Keratinocyte (primary cell): Measurements from ENCODE around the gene EPHA3. TPM values are rescaled to one million over a fixed set of nuclear protein-coding genes. Genes with fewer than 3 reads are reported as not detected.

ENCODE experiments used
- DNase-seq: peaks from one replicate; pipeline ENCODE4 v3.0.0-alpha.2; 2011; ENCODE audit warnings: low read depth, missing footprints, low spot score
- FAIRE-seq: peaks from 2 replicates; lab custom pipeline; 2011; peaks lifted over from hg19 to GRCh38; lab: Jason Lieb, UNC
- H2AFZ ChIP-seq: 2 replicates; pipeline ENCODE4 v1.6.0; 2012; ENCODE audit warnings: low read length, control low read depth, inconsistent platforms; ENCODE audit not compliant: control insufficient read depth
- H3K27ac ChIP-seq: 2 replicates; pipeline ENCODE4 v1.5.1; 2011; ENCODE audit warnings: low read length; ENCODE audit not compliant: control insufficient read depth, insufficient read depth
- H3K27me3 ChIP-seq: 3 replicates; pipeline ENCODE4 v1.6.0; 2011; ENCODE audit warnings: low read length; ENCODE audit not compliant: control insufficient read depth, insufficient read depth; ENCODE audit errors: extremely low read depth
- H3K36me3 ChIP-seq, 2 experiments: 2 replicates in 1 of 2; 3 replicates in 1 of 2; pipeline ENCODE4 v1.5.1; 2011; ENCODE audit warnings: low read length in 2 of 2, mild to moderate bottlenecking in 1 of 2; ENCODE audit not compliant: control insufficient read depth in 2 of 2, insufficient read depth in 2 of 2; ENCODE audit errors: extremely low read depth in 1 of 2
- H3K4me1 ChIP-seq: 3 replicates; pipeline ENCODE4 v1.5.1; 2011; ENCODE audit warnings: low read length; ENCODE audit not compliant: control insufficient read depth, insufficient read depth; ENCODE audit errors: extremely low read depth
- H3K4me2 ChIP-seq: 3 replicates; pipeline ENCODE4 v1.6.0; 2011; ENCODE audit warnings: low read depth, low read length; ENCODE audit not compliant: control insufficient read depth, insufficient read depth; ENCODE audit errors: extremely low read depth
- H3K4me3 ChIP-seq, 3 experiments: fragments of 200-600 bp in 1 of 3; sonication (generic) in 1 of 3; 2 replicates in 2 of 3; 3 replicates in 1 of 3; pipeline ENCODE4 v1.5.1; 2011 to 2016; ENCODE audit warnings: low read length in 3 of 3, mild to moderate bottlenecking in 3 of 3, control low read depth in 2 of 3, inconsistent platforms in 1 of 3, low read depth in 1 of 3, mixed read lengths in 1 of 3, mixed run types in 1 of 3, moderate library complexity in 1 of 3; ENCODE audit not compliant: control insufficient read depth in 2 of 3, insufficient read depth in 2 of 3; ENCODE audit errors: extremely low read depth in 1 of 3
- H3K79me2 ChIP-seq: 2 replicates; pipeline ENCODE4 v1.6.0; 2012; ENCODE audit warnings: low read length; ENCODE audit not compliant: control insufficient read depth, insufficient read depth
- H3K9ac ChIP-seq: 3 replicates; pipeline ENCODE4 v1.6.0; 2011; ENCODE audit warnings: low read length; ENCODE audit not compliant: control insufficient read depth, insufficient read depth; ENCODE audit errors: extremely low read depth
- H3K9me1 ChIP-seq: 3 replicates; pipeline ENCODE4 v1.6.0; 2011; ENCODE audit warnings: low read length; ENCODE audit not compliant: control insufficient read depth, insufficient read depth; ENCODE audit errors: extremely low read depth
- H3K9me3 ChIP-seq: 2 replicates; pipeline ENCODE4 v1.5.1; 2012; ENCODE audit warnings: low read depth, low read length; ENCODE audit not compliant: control insufficient read depth
- H4K20me1 ChIP-seq: 3 replicates; pipeline ENCODE4 v1.6.0; 2011; ENCODE audit warnings: low read length; ENCODE audit not compliant: control insufficient read depth, insufficient read depth; ENCODE audit errors: extremely low read depth
- EZH2 ChIP-seq: IDR thresholded peaks from one replicate; pipeline ENCODE4 v1.6.1; 2012; ENCODE audit warnings: inconsistent platforms, mild to moderate bottlenecking, low read length, moderate library complexity
- dilution Hi-C: fragments of 300-500 bp; cut with MboI; formaldehyde crosslinking; loops from one replicate; pipeline ENCODE4 v1.7.0; 2020; ENCODE audit warnings: low sequenced_read_pairs; ENCODE audit not compliant: extremely low pct_ligation_motif_present
- polyA plus RNA-seq, 5 experiments: library from polyadenylated mRNA; depleted of rRNA in 3 of 5; stranded (reverse) in 3 of 5; stranded (forward) in 1 of 5; unstranded in 1 of 5; fragments of >200 nt; gene quantifications; 1 replicate in 1 of 5; 2 replicates in 3 of 5; 3 replicates in 1 of 5; pipeline versions ENCODE4 v1.2.1 to v1.2.3, GENCODE V29; 2011 to 2012; ENCODE audit warnings: missing spikeins in 2 of 5, low read depth in 1 of 5, low replicate concordance in 1 of 5
- TF ChIP-seq, protein P1 (sequence below), 3 experiments: IDR thresholded peaks in 1 of 3; conservative IDR thresholded peaks in 1 of 3; optimal IDR thresholded peaks in 1 of 3; 2 replicates in 2 of 3; 3 replicates in 1 of 3; pipeline versions ENCODE3 to v1.5.1; 2011; ENCODE audit warnings: low read length in 3 of 3, mild to moderate bottlenecking in 3 of 3, moderate library complexity in 2 of 3, control low read depth in 1 of 3, inconsistent platforms in 1 of 3; ENCODE audit not compliant: insufficient read depth in 2 of 3; ENCODE audit errors: extremely low read depth in 1 of 3

The EPHA3 gene
- polyA plus RNA-seq, 1 donor (not counting 4 experiments of a cell fraction or from before 2014, with no cell fraction given), result 0.13 TPM

DNA sequence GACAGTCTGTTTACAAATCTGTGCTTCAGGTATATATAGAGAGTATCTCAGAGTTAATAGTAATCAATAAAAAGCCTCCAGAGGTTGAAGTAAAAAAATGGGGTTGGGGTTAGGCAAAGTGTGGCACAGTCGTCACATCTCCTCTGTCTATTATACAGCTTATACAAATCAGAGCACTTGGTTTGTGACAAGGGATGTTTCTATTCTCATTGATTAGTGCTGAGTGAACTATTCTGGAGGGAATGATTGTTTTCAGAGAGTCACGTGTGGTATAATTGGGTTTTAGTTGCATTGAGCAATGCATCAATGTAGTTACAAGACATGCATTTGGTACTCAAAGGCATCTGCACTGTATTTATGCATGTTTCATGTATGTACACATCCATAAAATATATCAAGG lies 172.9 kb downstream of the EPHA3 start:
- Histone ChIP-seq H3K9ac (no peak overlapping the region), H3K9me1 (no peaks in the 10 kb centered on the region), H3K4me3 (no peak overlapping the region), H2AFZ (no peak overlapping the region), H3K27ac (no peak overlapping the region), H3K4me1 (no peaks in the 10 kb centered on the region), H3K36me3 (no peaks in the 10 kb centered on the region), H3K9me3 (no peaks in the 10 kb centered on the region), H3K27me3 (no peaks in the 10 kb centered on the region), H4K20me1 (no peaks in the 10 kb centered on the region), H3K4me2 (no peak overlapping the region), H3K79me2 (no peaks in the 10 kb centered on the region)
- DNase-seq (no peak), FAIRE-seq (no peak)
- TF ChIP-seq, protein P1, sequence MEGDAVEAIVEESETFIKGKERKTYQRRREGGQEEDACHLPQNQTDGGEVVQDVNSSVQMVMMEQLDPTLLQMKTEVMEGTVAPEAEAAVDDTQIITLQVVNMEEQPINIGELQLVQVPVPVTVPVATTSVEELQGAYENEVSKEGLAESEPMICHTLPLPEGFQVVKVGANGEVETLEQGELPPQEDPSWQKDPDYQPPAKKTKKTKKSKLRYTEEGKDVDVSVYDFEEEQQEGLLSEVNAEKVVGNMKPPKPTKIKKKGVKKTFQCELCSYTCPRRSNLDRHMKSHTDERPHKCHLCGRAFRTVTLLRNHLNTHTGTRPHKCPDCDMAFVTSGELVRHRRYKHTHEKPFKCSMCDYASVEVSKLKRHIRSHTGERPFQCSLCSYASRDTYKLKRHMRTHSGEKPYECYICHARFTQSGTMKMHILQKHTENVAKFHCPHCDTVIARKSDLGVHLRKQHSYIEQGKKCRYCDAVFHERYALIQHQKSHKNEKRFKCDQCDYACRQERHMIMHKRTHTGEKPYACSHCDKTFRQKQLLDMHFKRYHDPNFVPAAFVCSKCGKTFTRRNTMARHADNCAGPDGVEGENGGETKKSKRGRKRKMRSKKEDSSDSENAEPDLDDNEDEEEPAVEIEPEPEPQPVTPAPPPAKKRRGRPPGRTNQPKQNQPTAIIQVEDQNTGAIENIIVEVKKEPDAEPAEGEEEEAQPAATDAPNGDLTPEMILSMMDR (optimal IDR thresholded peaks at IDR 0.05 in 1 of 3, IDR thresholded peaks at IDR 0.05 in 1 of 3, conservative IDR thresholded peaks at IDR 0.05 in 1 of 3; ENCODE audit: extremely low read depth in 1 of 3, insufficient read depth in 2 of 3, low read length in 3 of 3), result no peak
- no peak for TF ChIP-seq EZH2
- dilution Hi-C loops, result no loop called here

DNA sequence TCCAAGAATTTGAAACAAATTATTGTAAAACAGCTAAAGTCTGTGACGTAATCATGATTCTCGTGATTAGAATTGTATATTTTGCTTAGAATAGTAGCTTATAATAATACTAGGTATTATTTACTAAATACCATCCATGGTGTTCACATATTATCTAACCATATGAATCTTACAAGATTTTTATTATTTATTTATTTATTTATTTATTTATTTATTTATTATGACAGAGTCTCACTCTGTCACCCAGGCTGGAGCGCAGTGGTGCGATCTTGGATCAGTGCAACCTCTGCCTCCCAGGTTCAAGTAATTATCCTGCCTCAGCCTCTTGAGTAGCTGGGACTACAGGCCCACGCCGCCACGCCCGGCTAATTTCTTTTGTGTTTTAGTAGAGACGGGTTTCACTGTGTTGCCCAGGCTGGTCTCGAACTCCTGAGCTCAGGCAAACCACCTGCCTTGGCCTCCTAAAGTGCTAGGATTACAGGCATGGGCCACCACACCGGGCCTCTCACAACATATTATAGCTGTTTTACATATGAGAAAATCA lies 173.5 kb downstream of the EPHA3 start:
- DNase-seq (no peak), FAIRE-seq (no peak)
- H3K9me3 ChIP-seq, result no peaks in the 10 kb centered on the region

More for the DNA sequence above, 173.5 kb downstream of the EPHA3 start:
- Histone ChIP-seq H2AFZ (no peak overlapping the region), H3K4me3 (no peak overlapping the region), H3K4me2 (no peak overlapping the region), H3K27ac (no peak overlapping the region), H3K9me1 (no peaks in the 10 kb centered on the region), H3K4me1 (no peaks in the 10 kb centered on the region), H3K79me2 (no peaks in the 10 kb centered on the region), H3K36me3 (no peaks in the 10 kb centered on the region), H4K20me1 (no peaks in the 10 kb centered on the region), H3K9ac (no peak overlapping the region), H3K27me3 (no peaks in the 10 kb centered on the region)
- TF ChIP-seq, protein P1 (optimal IDR thresholded peaks at IDR 0.05 in 1 of 3, IDR thresholded peaks at IDR 0.05 in 1 of 3, conservative IDR thresholded peaks at IDR 0.05 in 1 of 3; ENCODE audit: extremely low read depth in 1 of 3, insufficient read depth in 2 of 3, low read length in 3 of 3), result no peak
- no peak for TF ChIP-seq EZH2
- dilution Hi-C loops, result no loop called here
